GM19239 (cell line): Measurements from ENCODE around the gene GIMAP8.

Source experiments
- DNase-seq: peaks from one replicate; pipeline ENCODE4 v3.0.0; 2011; ENCODE audit warnings: low spot score; ENCODE audit not compliant: insufficient read length
- FAIRE-seq: peaks from 2 replicates; lab custom pipeline; 2011; peaks lifted over from hg19 to GRCh38; lab: Jason Lieb, UNC

Gene GIMAP8

GRCh38 chr7:150432915-150433892 lies 17.2 kb upstream of the GIMAP8 start:
- DNase-seq (no peak), FAIRE-seq (peak; percentile 91)

GRCh38 chr7:150434240-150434639 lies 16.2 kb upstream of the GIMAP8 start:
- DNase-seq = no peak
- peak; percentile 8 for FAIRE-seq

GRCh38 chr7:150435047-150435389 lies 15.4 kb upstream of the GIMAP8 start:
- DNase-seq = no peak
- FAIRE-seq = no peak

- peak; percentile 62 for DNase-seq
- peak; percentile 99 for FAIRE-seq
Observed at GRCh38 chr7:150435390-150436073, 14.9 kb upstream of the GIMAP8 start.

- FAIRE-seq = peak; percentile 72
Observed at GRCh38 chr7:150439967-150440366, 10.5 kb upstream of the GIMAP8 start.

GRCh38 chr7:150441524-150441923 lies 8.9 kb upstream of the GIMAP8 start:
- FAIRE-seq (no peak), DNase-seq (no peak)

More at GRCh38 chr7:150439967-150440366, 10.5 kb upstream of the GIMAP8 start:
- no peak for DNase-seq

- FAIRE-seq (no peak), DNase-seq (no peak)
Observed at GRCh38 chr7:150442811-150443210, 7.6 kb upstream of the GIMAP8 start.

GRCh38 chr7:150443793-150444540 lies 6.5 kb upstream of the GIMAP8 start:
- FAIRE-seq (no peak), DNase-seq (no peak)

- DNase-seq = no peak
- FAIRE-seq = no peak
Observed at GRCh38 chr7:150444674-150445365, 5.6 kb upstream of the GIMAP8 start.

GRCh38 chr7:150446288-150446938 lies 4.0 kb upstream of the GIMAP8 start:
- DNase-seq = no peak
- FAIRE-seq = no peak

- DNase-seq (no peak), FAIRE-seq (no peak)
Observed at GRCh38 chr7:150447966-150448788, 2.3 kb upstream of the GIMAP8 start.

- DNase-seq (peak; percentile 70), FAIRE-seq (peak; percentile 82)
Observed at GRCh38 chr7:150448789-150449147, 1.7 kb upstream of the GIMAP8 start.

GRCh38 chr7:150449206-150449952 lies 1.1 kb upstream of the GIMAP8 start:
- FAIRE-seq (no peak), DNase-seq (no peak)

- peak; percentile 83 for FAIRE-seq
- peak; percentile 37 for DNase-seq
Observed at GRCh38 chr7:150451097-150451793, 815 bp downstream of the GIMAP8 start.

GRCh38 chr7:150451833-150452461 lies 1.5 kb downstream of the GIMAP8 start:
- DNase-seq (no peak), FAIRE-seq (no peak)

GRCh38 chr7:150453181-150453580 lies 2.8 kb downstream of the GIMAP8 start:
- FAIRE-seq = no peak
- DNase-seq = no peak

- no peak for FAIRE-seq
- no peak for DNase-seq
Observed at GRCh38 chr7:150453892-150454291, 3.5 kb downstream of the GIMAP8 start.
